Stomach (tissue), 4 donors: ENCODE results near the gene CRYBG1.

Source experiments
- POLR2A ChIP-seq, 4 donors: fragments of 450-650 bp; IDR thresholded peaks; one replicate each; pipeline ENCODE4 v1.6.1; 2016; ENCODE audit warnings: antibody characterized with exemption in 4 of 4, control low read depth in 2 of 4, mild to moderate bottlenecking in 1 of 4, moderate library complexity in 1 of 4
- POLR2AphosphoS5 ChIP-seq, 3 donors: sonication (generic); formaldehyde crosslinking; IDR thresholded peaks; one replicate each; pipeline ENCODE4 v1.6.1; 2016; ENCODE audit warnings: antibody characterized with exemption in 3 of 3
- TF ChIP-seq, protein P1 (sequence below), 7 experiments: fragments of 450-650 bp in 4 of 7; fragments of 200-600 bp in 3 of 7; sonication (generic) in 3 of 7; IDR thresholded peaks; one replicate each; pipeline ENCODE4 v1.5.1; 2016 to 2019; ENCODE audit warnings: antibody characterized with exemption in 7 of 7, control low read depth in 2 of 7, mild to moderate bottlenecking in 1 of 7

DNA sequence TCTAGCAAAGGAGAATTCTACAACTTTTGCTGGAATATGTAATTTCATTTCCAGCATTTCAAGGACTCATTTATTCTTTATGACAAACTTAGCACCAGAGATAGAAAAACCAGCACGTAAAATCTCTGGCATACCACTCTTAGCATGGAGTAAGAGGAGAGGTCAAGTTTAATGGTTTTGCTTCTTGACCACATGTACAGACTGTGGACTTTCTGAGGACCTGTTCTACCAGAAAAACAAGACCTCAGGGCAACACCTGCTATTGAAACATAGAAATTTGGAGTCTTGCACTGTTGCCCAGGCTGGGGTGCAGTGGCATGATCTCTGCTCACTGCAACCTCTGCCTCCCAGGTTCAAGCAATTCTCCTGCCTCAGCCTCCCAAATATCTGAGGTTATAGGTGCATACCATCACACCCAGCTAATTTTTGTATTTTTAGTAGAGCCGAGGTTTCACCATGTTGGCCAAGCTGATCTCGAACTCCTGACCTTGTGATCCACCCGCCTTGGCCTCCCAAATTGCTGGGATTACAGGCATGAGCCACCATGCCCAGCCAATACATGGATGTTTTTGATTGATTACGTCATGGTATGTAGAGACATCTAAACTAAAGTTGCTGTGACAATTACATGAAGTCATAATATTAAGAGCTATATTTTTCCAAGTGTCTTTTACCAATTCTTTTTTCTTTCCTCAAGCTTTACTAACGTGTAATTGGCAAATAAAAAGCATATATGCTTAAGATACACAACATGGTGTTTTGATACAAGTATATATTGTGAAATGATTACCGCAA is 36.1 kb downstream of the CRYBG1 start:
- TF ChIP-seq, protein P1, sequence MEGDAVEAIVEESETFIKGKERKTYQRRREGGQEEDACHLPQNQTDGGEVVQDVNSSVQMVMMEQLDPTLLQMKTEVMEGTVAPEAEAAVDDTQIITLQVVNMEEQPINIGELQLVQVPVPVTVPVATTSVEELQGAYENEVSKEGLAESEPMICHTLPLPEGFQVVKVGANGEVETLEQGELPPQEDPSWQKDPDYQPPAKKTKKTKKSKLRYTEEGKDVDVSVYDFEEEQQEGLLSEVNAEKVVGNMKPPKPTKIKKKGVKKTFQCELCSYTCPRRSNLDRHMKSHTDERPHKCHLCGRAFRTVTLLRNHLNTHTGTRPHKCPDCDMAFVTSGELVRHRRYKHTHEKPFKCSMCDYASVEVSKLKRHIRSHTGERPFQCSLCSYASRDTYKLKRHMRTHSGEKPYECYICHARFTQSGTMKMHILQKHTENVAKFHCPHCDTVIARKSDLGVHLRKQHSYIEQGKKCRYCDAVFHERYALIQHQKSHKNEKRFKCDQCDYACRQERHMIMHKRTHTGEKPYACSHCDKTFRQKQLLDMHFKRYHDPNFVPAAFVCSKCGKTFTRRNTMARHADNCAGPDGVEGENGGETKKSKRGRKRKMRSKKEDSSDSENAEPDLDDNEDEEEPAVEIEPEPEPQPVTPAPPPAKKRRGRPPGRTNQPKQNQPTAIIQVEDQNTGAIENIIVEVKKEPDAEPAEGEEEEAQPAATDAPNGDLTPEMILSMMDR (IDR thresholded peaks at IDR 0.05), result no peak
- TF ChIP-seq POLR2AphosphoS5 (IDR thresholded peaks at IDR 0.05), result no peak
- no peak for TF ChIP-seq POLR2A (IDR thresholded peaks at IDR 0.05)
